Measurements from ENCODE around the gene CDKN1A.

- TF ChIP-seq CTCF (IDR thresholded peaks at IDR 0.05) (no peak), POLR2A (IDR thresholded peaks at IDR 0.05) (no peak)
These were observed 19.7 kb downstream of the CDKN1A start for GRCh38 chr6:36698196-36698595.
